Suppressor macrophage (primary cell): ENCODE measurements around the gene GRM8.

ENCODE experiments used
- DNase-seq, 4 experiments: peaks; one replicate each; pipeline ENCODE4 v3.0.0-alpha.2; 2020 to 2022

Gene GRM8

GRCh38 chr7:126424985-126425384 is 827.8 kb downstream of the GRM8 start:
- no peak for DNase-seq

GRCh38 chr7:126419047-126419446 is 833.7 kb downstream of the GRM8 start:
- no peak for DNase-seq

GRCh38 chr7:126411821-126412383 is 840.8 kb downstream of the GRM8 start:
- DNase-seq: no peak

- DNase-seq: no peak
Observed at GRCh38 chr7:126411032-126411820, 841.5 kb downstream of the GRM8 start.

- no peak for DNase-seq
Observed at GRCh38 chr7:126403040-126403439, 849.7 kb downstream of the GRM8 start.

GRCh38 chr7:126401918-126402317 is 850.8 kb downstream of the GRM8 start:
- DNase-seq: no peak

- DNase-seq: no peak
Observed at GRCh38 chr7:126398851-126399529, 853.8 kb downstream of the GRM8 start.

GRCh38 chr7:126398285-126398684 is 854.5 kb downstream of the GRM8 start:
- DNase-seq: no peak

GRCh38 chr7:126394406-126394805 is 858.3 kb downstream of the GRM8 start:
- no peak for DNase-seq
